ENCODE measurements around the gene FAM83G. TPM values are rescaled to one million over a fixed set of nuclear protein-coding genes. Genes with fewer than 3 reads are reported as not detected.

The FAM83G gene
- total and polyA plus RNA-seq, 4 donors = 2.2 to 11.9 (median 7.5) TPM

DNA sequence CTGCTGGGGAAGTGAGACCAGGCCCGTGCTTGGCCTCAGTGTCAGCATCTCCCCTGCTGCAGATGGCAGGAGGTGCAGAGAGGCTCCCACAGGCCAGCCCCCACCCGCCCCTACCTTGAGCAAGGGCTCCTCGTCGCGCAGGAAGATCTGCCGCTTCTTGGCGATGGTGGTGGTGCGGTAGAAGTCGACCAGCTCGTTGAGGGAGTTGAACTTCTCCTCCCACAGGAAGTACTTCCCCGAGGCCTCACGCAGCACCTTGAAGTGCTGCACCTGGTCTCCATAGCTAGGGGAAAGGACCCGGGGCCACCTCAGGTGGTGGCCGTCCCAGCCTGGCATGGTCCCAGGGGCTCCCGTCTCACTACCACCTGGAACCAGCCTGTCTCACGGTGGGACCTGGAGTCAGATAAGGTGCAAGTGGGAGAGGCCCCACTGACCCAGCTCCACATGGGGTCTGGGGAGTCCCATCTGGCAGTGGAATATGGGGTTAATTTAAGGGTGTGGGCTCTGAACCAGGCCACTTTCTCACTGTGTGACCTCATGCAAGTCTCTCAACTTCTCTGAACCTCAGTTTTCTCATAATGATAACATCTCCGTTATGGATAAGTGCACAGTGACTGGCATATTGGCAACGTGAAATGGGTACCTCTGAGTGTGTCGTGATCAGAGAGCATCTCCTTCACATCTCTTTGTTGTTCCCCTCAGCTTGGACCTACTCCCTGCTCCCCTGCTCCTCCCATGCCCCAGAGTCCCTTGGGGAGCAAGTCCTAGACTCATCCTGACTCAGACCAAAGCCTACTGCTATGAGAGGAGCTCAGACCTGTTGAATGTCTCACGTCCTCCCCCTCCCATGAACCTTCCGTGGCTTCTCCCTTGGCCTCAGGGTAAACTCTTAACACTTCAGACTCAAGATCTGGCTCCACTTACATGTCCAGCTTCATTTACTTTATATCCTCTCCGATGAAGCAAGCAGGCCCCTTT lies 19.8 kb upstream of the FAM83G start:
- no peak overlapping the region for H3K4me3 ChIP-seq

DNA sequence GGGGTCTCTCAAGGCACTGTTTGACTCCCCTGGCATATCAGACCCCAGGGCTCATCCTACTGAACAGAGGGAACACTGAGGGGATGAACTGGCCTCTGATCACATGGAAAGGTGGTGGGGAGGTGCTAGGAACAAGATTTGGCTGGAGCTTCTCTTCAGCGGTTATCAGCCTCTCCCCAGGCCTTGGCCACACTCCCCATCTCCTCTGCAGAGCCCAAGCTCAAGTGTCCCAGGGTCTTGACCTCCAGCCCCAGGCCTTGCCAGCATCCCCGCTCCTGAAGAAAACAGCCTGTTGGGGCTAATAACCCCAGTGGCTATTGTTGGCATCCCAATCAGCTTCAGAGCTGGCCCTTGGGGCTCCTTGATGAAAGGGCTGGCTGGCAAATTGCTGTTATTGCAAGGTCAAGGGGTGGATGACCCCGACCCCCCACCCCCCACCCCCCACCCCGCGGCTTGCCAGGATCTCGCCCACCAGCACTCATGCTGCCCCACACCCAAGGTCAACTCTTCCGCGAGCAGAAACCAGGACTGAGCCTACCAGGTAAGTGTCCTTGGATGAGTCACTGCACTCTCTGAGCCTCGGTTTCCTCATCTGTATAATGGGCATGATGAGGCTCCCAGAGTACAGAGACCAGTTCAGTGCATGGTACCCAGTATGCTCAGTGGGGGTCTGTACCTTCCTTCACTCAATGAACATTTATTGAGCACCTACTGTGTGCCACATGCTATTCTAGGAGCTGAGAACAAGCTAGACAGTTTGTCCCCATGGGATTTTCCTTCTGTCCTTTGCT lies 18.8 kb upstream of the FAM83G start:
- Histone ChIP-seq H3K27me3 (ENCODE audit: control insufficient read depth in 3 of 3, insufficient read depth in 3 of 3, low read length in 2 of 3) (no peaks in the 10 kb centered on the region), H3K9me3 (ENCODE audit: control insufficient read depth in 4 of 4, insufficient read depth in 3 of 4, low read length in 3 of 4) (no peaks in the 10 kb centered on the region), H3K9ac (ENCODE audit: insufficient read depth in 1 of 2, low read length in 2 of 2) (no peak overlapping the region), H3K4me3 (no peak overlapping the region), H3K27ac (ENCODE audit: low read depth in 1 of 2, low read length in 1 of 2) (no peak overlapping the region), H3K4me1 (ENCODE audit: control insufficient read depth in 5 of 5, insufficient read depth in 5 of 5, low read length in 5 of 5) (no peaks in the 10 kb centered on the region), H3K36me3 (ENCODE audit: control insufficient read depth in 4 of 4, insufficient read depth in 4 of 4, low read length in 4 of 4) (peaks cover 0 to 4% (median 0%) of the 10 kb centered on the region in 4 donors)
- no peak for TF ChIP-seq CTCF (IDR thresholded peaks at IDR 0.05; ENCODE audit: control extremely low read depth, extremely low read depth)
- DNase-seq (no peak), ATAC-seq (ENCODE audit: insufficient read depth, low FRiP score) (no peak)
- 88 to 96% methylated on average over 8 to 9 of the region's 9 CpGs for WGBS, 2 donors

More for the DNA sequence above, 19.8 kb upstream of the FAM83G start:
- Histone ChIP-seq H3K9me3 (ENCODE audit: control insufficient read depth in 4 of 4, insufficient read depth in 3 of 4, low read length in 3 of 4) (no peaks in the 10 kb centered on the region), H3K9ac (ENCODE audit: insufficient read depth in 1 of 2, low read length in 2 of 2) (no peak overlapping the region), H3K27me3 (ENCODE audit: control insufficient read depth in 3 of 3, insufficient read depth in 3 of 3, low read length in 2 of 3) (no peaks in the 10 kb centered on the region), H3K36me3 (ENCODE audit: control insufficient read depth in 4 of 4, insufficient read depth in 4 of 4, low read length in 4 of 4) (peaks cover 0 to 4% (median 0%) of the 10 kb centered on the region in 4 donors), H3K27ac (ENCODE audit: low read depth in 1 of 2, low read length in 1 of 2) (no peak overlapping the region), H3K4me1 (ENCODE audit: control insufficient read depth in 5 of 5, insufficient read depth in 5 of 5, low read length in 5 of 5) (no peaks in the 10 kb centered on the region)
- WGBS, 2 donors = 80 to 81% methylated on average over 22 of the region's 22 CpGs
- no peak for TF ChIP-seq CTCF (IDR thresholded peaks at IDR 0.05; ENCODE audit: control extremely low read depth, extremely low read depth)
- no peak for ATAC-seq (ENCODE audit: insufficient read depth, low FRiP score)
- no peak for DNase-seq

DNA sequence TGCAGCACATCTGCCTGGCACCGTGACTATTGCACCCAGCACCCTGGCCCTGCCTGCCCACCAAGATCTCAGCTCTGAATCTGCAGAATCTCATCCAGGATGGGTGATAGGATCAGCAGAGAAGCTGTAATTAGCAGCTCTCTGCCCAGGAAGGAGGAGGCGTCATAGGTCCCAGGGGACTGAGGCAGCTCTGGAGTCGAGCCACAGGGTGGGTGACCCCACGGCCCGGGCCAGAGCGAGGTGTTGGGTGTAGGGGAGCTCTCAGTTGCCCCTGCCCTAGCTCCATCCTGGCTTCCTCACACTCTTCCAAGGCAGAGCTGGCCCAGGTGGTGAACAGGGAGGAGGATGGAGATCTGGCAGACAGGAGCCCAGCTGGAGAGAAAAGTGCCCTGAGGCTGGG lies 18.2 kb upstream of the FAM83G start:
- H3K27me3 ChIP-seq (ENCODE audit: control insufficient read depth in 3 of 3, insufficient read depth in 3 of 3, low read length in 2 of 3) = no peaks in the 10 kb centered on the region
- no peaks in the 10 kb centered on the region for H3K4me1 ChIP-seq (ENCODE audit: control insufficient read depth in 5 of 5, insufficient read depth in 5 of 5, low read length in 5 of 5)
- DNase-seq (no peak), ATAC-seq (ENCODE audit: insufficient read depth, low FRiP score) (no peak)
- no peak for TF ChIP-seq CTCF (IDR thresholded peaks at IDR 0.05; ENCODE audit: control extremely low read depth, extremely low read depth)
- H3K36me3 ChIP-seq (ENCODE audit: control insufficient read depth in 4 of 4, insufficient read depth in 4 of 4, low read length in 4 of 4) = peaks cover 0 to 4% (median 0%) of the 10 kb centered on the region in 4 donors
- H3K4me3 ChIP-seq = no peak overlapping the region
- 93 to 94% methylated on average over 6 of the region's 6 CpGs for WGBS, 2 donors
- H3K9me3 ChIP-seq (ENCODE audit: control insufficient read depth in 4 of 4, insufficient read depth in 3 of 4, low read length in 3 of 4) = no peaks in the 10 kb centered on the region
- H3K9ac ChIP-seq (ENCODE audit: insufficient read depth in 1 of 2, low read length in 2 of 2) = no peak overlapping the region
- H3K27ac ChIP-seq (ENCODE audit: low read depth in 1 of 2, low read length in 1 of 2) = no peak overlapping the region
